NCI-H2171 treated with DMSO at 0.1 percent for 48 hours (cell line): ENCODE measurements around the gene BCL10.

Experiments
- DNase-seq: peaks from one replicate; lab custom pipeline; 2025; lab: John Stamatoyannopoulos, UW

BCL10 gene

GRCh38 chr1:85276215-85276977, at the start of gene BCL10:
Gene BCL10, minus strand, starts transcription at chr1:85276632. Its CDS starts 280 bp downstream, at chr1:85276352.
- DNase-seq, result peak; percentile 99

- no peak for DNase-seq
These were observed 49.5 kb upstream of the BCL10 start for GRCh38 chr1:85325920-85326319.

- no peak for DNase-seq
These were observed 47.3 kb upstream of the BCL10 start for GRCh38 chr1:85323770-85324169.

- DNase-seq, result no peak
These were observed 46.2 kb upstream of the BCL10 start for GRCh38 chr1:85322655-85323054.

GRCh38 chr1:85321237-85321964, 45.0 kb upstream of the BCL10 start:
- DNase-seq, result peak; percentile 96

GRCh38 chr1:85320371-85321131, 44.1 kb upstream of the BCL10 start:
- DNase-seq, result peak; percentile 76

- DNase-seq, result no peak
These were observed 43.5 kb upstream of the BCL10 start for GRCh38 chr1:85319931-85320330.

- DNase-seq, result no peak
These were observed 43.1 kb upstream of the BCL10 start for GRCh38 chr1:85319491-85319890.

GRCh38 chr1:85318217-85318616, 41.8 kb upstream of the BCL10 start:
- no peak for DNase-seq

- no peak for DNase-seq
These were observed 41.1 kb upstream of the BCL10 start for GRCh38 chr1:85317560-85317959.

- DNase-seq, result no peak
These were observed 39.9 kb upstream of the BCL10 start for GRCh38 chr1:85316321-85316720.

- no peak for DNase-seq
These were observed 39.4 kb upstream of the BCL10 start for GRCh38 chr1:85315789-85316188.

GRCh38 chr1:85314726-85315125, 38.3 kb upstream of the BCL10 start:
- no peak for DNase-seq

- no peak for DNase-seq
These were observed 37.7 kb upstream of the BCL10 start for GRCh38 chr1:85313888-85314696.

GRCh38 chr1:85311818-85312217, 35.4 kb upstream of the BCL10 start:
- peak; percentile 56 for DNase-seq

- no peak for DNase-seq
These were observed 32.5 kb upstream of the BCL10 start for GRCh38 chr1:85308833-85309350.

GRCh38 chr1:85307987-85308832, 31.8 kb upstream of the BCL10 start:
- peak; percentile 85 for DNase-seq

- no peak for DNase-seq
These were observed 29.8 kb upstream of the BCL10 start for GRCh38 chr1:85306236-85306635.

- DNase-seq, result no peak
These were observed 27.2 kb upstream of the BCL10 start for GRCh38 chr1:85303440-85304162.

GRCh38 chr1:85300140-85300539, 23.7 kb upstream of the BCL10 start:
- DNase-seq, result no peak
